ENCODE results near the gene ZSCAN4. TPM values are rescaled to one million over a fixed set of nuclear protein-coding genes. Genes with fewer than 3 reads are reported as not detected.

ZSCAN4 gene
- polyA plus RNA-seq, 1 donor from 2014 or later: not detected

DNA sequence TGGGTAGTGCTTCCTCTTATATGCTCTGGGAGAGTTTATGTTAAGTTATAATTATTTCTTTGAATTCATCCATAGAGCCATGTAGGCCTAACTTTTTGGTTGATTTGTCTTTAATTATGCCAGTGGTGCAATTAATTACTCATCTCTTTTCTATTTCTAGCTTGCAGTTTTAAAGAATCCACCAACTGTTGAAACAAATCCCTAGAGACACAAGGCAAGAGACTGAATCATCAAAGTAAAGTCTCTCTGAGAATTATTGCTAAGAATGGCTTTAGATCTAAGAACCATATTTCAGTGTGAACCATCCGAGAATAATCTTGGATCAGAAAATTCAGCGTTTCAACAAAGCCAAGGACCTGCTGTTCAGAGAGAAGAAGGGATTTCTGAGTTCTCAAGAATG, 7.1 kb downstream of the ZSCAN4 start:
- Histone ChIP-seq H3K4me2 (ENCODE audit: low read length) (no peak overlapping the region), H2AFZ (ENCODE audit: low read depth, low read length) (no peak overlapping the region), H3K9me2 (ENCODE audit: insufficient read depth, low read length) (no peaks in the 10 kb centered on the region), H3K27me3 (ENCODE audit: insufficient read depth, low read depth, low read length) (peaks cover 12% of the 10 kb centered on the region), H3K79me2 (replicated peaks; ENCODE audit: insufficient read depth, low read length) (no peaks in the 10 kb centered on the region), H3K27ac (ENCODE audit: low read length) (no peak overlapping the region), H3F3A (ENCODE audit: insufficient read depth, low read length, poor library complexity, severe bottlenecking) (no peaks in the 10 kb centered on the region), H4K20me1 (ENCODE audit: insufficient read depth) (no peaks in the 10 kb centered on the region), H3K9me3 (ENCODE audit: low read length) (no peaks in the 10 kb centered on the region), H3K9ac (ENCODE audit: low read length) (no peak overlapping the region), H3K4me3 (ENCODE audit: low read length) (no peak overlapping the region), H3K36me3 (ENCODE audit: insufficient read depth, low read length) (no peaks in the 10 kb centered on the region)
- no peak for TF ChIP-seq SMC3 (conservative IDR thresholded peaks at IDR 0.05; ENCODE audit: poor library complexity)
- no peak for TF ChIP-seq REST (IDR thresholded peaks at IDR 0.05; ENCODE audit: borderline replicate concordance)
- no peak for TF ChIP-seq POLR2AphosphoS5 (IDR thresholded peaks at IDR 0.05)
- no peak for TF ChIP-seq EP300 (conservative IDR thresholded peaks at IDR 0.05; ENCODE audit: poor library complexity, severe bottlenecking)
- TF ChIP-seq RAD21 (conservative IDR thresholded peaks at IDR 0.05): no peak
- TF ChIP-seq EZH2 (IDR thresholded peaks at IDR 0.05; ENCODE audit: borderline replicate concordance, insufficient read depth, low read length, poor library complexity, severe bottlenecking): no peak
- TF ChIP-seq TAF1 (IDR thresholded peaks at IDR 0.05; ENCODE audit: low read depth): no peak
- TF ChIP-seq, protein P1, sequence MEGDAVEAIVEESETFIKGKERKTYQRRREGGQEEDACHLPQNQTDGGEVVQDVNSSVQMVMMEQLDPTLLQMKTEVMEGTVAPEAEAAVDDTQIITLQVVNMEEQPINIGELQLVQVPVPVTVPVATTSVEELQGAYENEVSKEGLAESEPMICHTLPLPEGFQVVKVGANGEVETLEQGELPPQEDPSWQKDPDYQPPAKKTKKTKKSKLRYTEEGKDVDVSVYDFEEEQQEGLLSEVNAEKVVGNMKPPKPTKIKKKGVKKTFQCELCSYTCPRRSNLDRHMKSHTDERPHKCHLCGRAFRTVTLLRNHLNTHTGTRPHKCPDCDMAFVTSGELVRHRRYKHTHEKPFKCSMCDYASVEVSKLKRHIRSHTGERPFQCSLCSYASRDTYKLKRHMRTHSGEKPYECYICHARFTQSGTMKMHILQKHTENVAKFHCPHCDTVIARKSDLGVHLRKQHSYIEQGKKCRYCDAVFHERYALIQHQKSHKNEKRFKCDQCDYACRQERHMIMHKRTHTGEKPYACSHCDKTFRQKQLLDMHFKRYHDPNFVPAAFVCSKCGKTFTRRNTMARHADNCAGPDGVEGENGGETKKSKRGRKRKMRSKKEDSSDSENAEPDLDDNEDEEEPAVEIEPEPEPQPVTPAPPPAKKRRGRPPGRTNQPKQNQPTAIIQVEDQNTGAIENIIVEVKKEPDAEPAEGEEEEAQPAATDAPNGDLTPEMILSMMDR (IDR thresholded peaks at IDR 0.05; ENCODE audit: poor library complexity, severe bottlenecking): no peak
- no peak for TF ChIP-seq MXI1 (conservative IDR thresholded peaks at IDR 0.05; ENCODE audit: poor library complexity, severe bottlenecking)

- H3K27ac ChIP-seq (ENCODE audit: low read length): peak overlapping the region; percentile 51
- H3K79me2 ChIP-seq (replicated peaks; ENCODE audit: insufficient read depth, low read length): peaks cover 39% of the 10 kb centered on the region
Observed at GRCh38 chr19:57682226-57682766, 13.6 kb downstream of the ZSCAN4 start.

More at GRCh38 chr19:57682226-57682766, 13.6 kb downstream of the ZSCAN4 start:
- Histone ChIP-seq H3K27me3 (ENCODE audit: insufficient read depth, low read depth, low read length) (peaks cover 9% of the 10 kb centered on the region), H3F3A (ENCODE audit: insufficient read depth, low read length, poor library complexity, severe bottlenecking) (no peaks in the 10 kb centered on the region), H3K4me3 (ENCODE audit: low read length) (peak overlapping the region; percentile 78), H2AFZ (ENCODE audit: low read depth, low read length) (peak overlapping the region; percentile 84), H3K9me3 (ENCODE audit: low read length) (peaks cover 7% of the 10 kb centered on the region), H3K4me2 (ENCODE audit: low read length) (peak overlapping the region; percentile 95), H3K36me3 (ENCODE audit: insufficient read depth, low read length) (peaks cover 12% of the 10 kb centered on the region), H3K9ac (ENCODE audit: low read length) (peak overlapping the region; percentile 85), H4K20me1 (ENCODE audit: insufficient read depth) (no peaks in the 10 kb centered on the region), H3K9me2 (ENCODE audit: insufficient read depth, low read length) (no peaks in the 10 kb centered on the region)
- TF ChIP-seq SMC3 (conservative IDR thresholded peaks at IDR 0.05; ENCODE audit: poor library complexity): no peak
- TF ChIP-seq EP300 (conservative IDR thresholded peaks at IDR 0.05; ENCODE audit: poor library complexity, severe bottlenecking): no peak
- peak; percentile 68 for TF ChIP-seq MXI1 (conservative IDR thresholded peaks at IDR 0.05; ENCODE audit: poor library complexity, severe bottlenecking)
- no peak for TF ChIP-seq EZH2 (IDR thresholded peaks at IDR 0.05; ENCODE audit: borderline replicate concordance, insufficient read depth, low read length, poor library complexity, severe bottlenecking)
